Upper lobe of left lung (tissue), 6 donors: ENCODE results near the gene DGKI. TPM values are rescaled to one million over a fixed set of nuclear protein-coding genes. Genes with fewer than 3 reads are reported as not detected.

ENCODE experiments used
- ATAC-seq, 2 donors: fragments of 200-7000 bp; cut with Tn5 transposase; one replicate each; pipeline ENCODE4 v1.9.1; 2022; ENCODE audit warnings: mild to moderate bottlenecking in 2 of 2, moderate library complexity in 2 of 2; ENCODE audit not compliant: low FRiP score in 2 of 2
- DNase-seq, 2 donors: peaks; one replicate each; pipeline ENCODE4 v3.0.0-alpha.2; 2019 to 2020
- H3K27ac ChIP-seq, 4 donors: fragments of 200-600 bp; sonication (generic); one replicate each; pipeline ENCODE4 v1.5.1; 2016 to 2019
- H3K27me3 ChIP-seq, 4 donors: fragments of 200-600 bp; sonication (generic); one replicate each; pipeline ENCODE4 v1.5.1; 2017 to 2019
- H3K36me3 ChIP-seq, 4 donors: fragments of 200-600 bp; sonication (generic); one replicate each; pipeline ENCODE4 v1.5.1; 2016 to 2019
- H3K4me1 ChIP-seq, 4 donors: fragments of 200-600 bp; sonication (generic); one replicate each; pipeline ENCODE4 v1.5.1; 2018 to 2019
- H3K4me3 ChIP-seq, 4 donors: fragments of 200-600 bp; sonication (generic); one replicate each; pipeline ENCODE4 v1.5.1; 2017 to 2019; ENCODE audit warnings: mild to moderate bottlenecking in 2 of 4, moderate library complexity in 1 of 4
- H3K9me3 ChIP-seq, 4 donors: fragments of 200-600 bp; sonication (generic); one replicate each; pipeline ENCODE4 v1.5.1; 2018 to 2019
- CTCF ChIP-seq, 6 experiments: fragments of 450-650 bp in 4 of 6; fragments of 200-600 bp in 2 of 6; sonication (generic) in 2 of 6; IDR thresholded peaks; one replicate each; pipeline ENCODE4 v1.5.1; 2016 to 2019; ENCODE audit warnings: antibody characterized with exemption in 6 of 6
- EP300 ChIP-seq, 4 donors: sonication (generic); formaldehyde crosslinking; IDR thresholded peaks; one replicate each; pipeline ENCODE4 v1.5.1; 2017; ENCODE audit warnings: antibody characterized with exemption in 4 of 4, control low read depth in 2 of 4
- POLR2A ChIP-seq, 4 donors: fragments of 450-650 bp; IDR thresholded peaks; one replicate each; pipeline ENCODE4 v1.5.1; 2016 to 2017; ENCODE audit warnings: antibody characterized with exemption in 4 of 4, mild to moderate bottlenecking in 2 of 4
- POLR2AphosphoS5 ChIP-seq, 2 donors: sonication (generic); formaldehyde crosslinking; IDR thresholded peaks; one replicate each; pipeline ENCODE4 v1.5.1; 2017; ENCODE audit warnings: antibody characterized with exemption in 2 of 2
- WGBS, 2 donors: methylation state at CpG; one replicate each; pipeline ENCODE4 v1.1.5; 2017 to 2018; 5-methylcytosine and 5-hydroxymethylcytosine counted together
- total RNA-seq, 6 donors: library from RNA; depleted of rRNA in 4 of 6; stranded (reverse); fragments of >200 nt in 4 of 6; gene quantifications; one replicate each; pipeline versions ENCODE4 v1.1.0 to v1.2.1, GENCODE V29; 2016 to 2021
- donor health status: DM: no; HTN: no; CAD: no; lungs with moderate emphysema.
- donor health status: DM: no; HTN: yes; CAD: no; lungs with severe emphysema.

The DGKI gene
- total RNA-seq, 6 donors from 2014 or later: under 0.01 to 4.5 (median 0.34) TPM; not detected in 1

GRCh38 chr7:137850571-137850970, 3.8 kb upstream of the DGKI start:
- peaks cover 0 to 19% (median 8%) of the 10 kb centered on the region in 4 donors for H3K27me3 ChIP-seq
- H3K4me1 ChIP-seq: peaks cover 8 to 17% (median 10%) of the 10 kb centered on the region in 4 donors
- H3K27ac ChIP-seq: no peak overlapping the region
- TF ChIP-seq EP300 (IDR thresholded peaks at IDR 0.05) (no peak), POLR2AphosphoS5 (IDR thresholded peaks at IDR 0.05) (no peak), POLR2A (IDR thresholded peaks at IDR 0.05) (no peak), CTCF (IDR thresholded peaks at IDR 0.05) (no peak)
- no peak overlapping the region for H3K4me3 ChIP-seq
- no peaks in the 10 kb centered on the region for H3K36me3 ChIP-seq
- H3K9me3 ChIP-seq: no peaks in the 10 kb centered on the region
- WGBS, 2 donors: 39 to 90% methylated on average over 2 of the region's 2 CpGs
- ATAC-seq (no peak), DNase-seq (no peak)

GRCh38 chr7:137848095-137848494, 1.3 kb upstream of the DGKI start:
- peaks cover 0 to 29% (median 13%) of the 10 kb centered on the region in 4 donors for H3K27me3 ChIP-seq
- ATAC-seq (no peak), DNase-seq (no peak)
- H3K27ac ChIP-seq: no peak overlapping the region
- 70 to 75% methylated on average over 8 of the region's 8 CpGs for WGBS, 2 donors
- no peaks in the 10 kb centered on the region for H3K9me3 ChIP-seq
- no peak overlapping the region for H3K4me3 ChIP-seq
- H3K4me1 ChIP-seq: peaks cover 8 to 17% (median 10%) of the 10 kb centered on the region in 4 donors
- H3K36me3 ChIP-seq: no peaks in the 10 kb centered on the region
- TF ChIP-seq POLR2A (IDR thresholded peaks at IDR 0.05) (no peak), CTCF (IDR thresholded peaks at IDR 0.05) (no peak), POLR2AphosphoS5 (IDR thresholded peaks at IDR 0.05) (no peak), EP300 (IDR thresholded peaks at IDR 0.05) (no peak)

GRCh38 chr7:137847568-137848050, 835 bp upstream of the DGKI start:
- TF ChIP-seq CTCF (IDR thresholded peaks at IDR 0.05): no peak
- no peak for TF ChIP-seq POLR2AphosphoS5 (IDR thresholded peaks at IDR 0.05)
- no peak for TF ChIP-seq EP300 (IDR thresholded peaks at IDR 0.05)
- no peak for TF ChIP-seq POLR2A (IDR thresholded peaks at IDR 0.05)
- ATAC-seq: peak in 1 of 2 donors; percentile 19
- Histone ChIP-seq H3K9me3 (no peaks in the 10 kb centered on the region), H3K27ac (no peak overlapping the region), H3K4me3 (peak overlapping the region in 2 of 4 donors; percentile 28 to 36), H3K27me3 (peaks cover 0 to 29% (median 13%) of the 10 kb centered on the region in 4 donors), H3K4me1 (peaks cover 8 to 17% (median 10%) of the 10 kb centered on the region in 4 donors), H3K36me3 (no peaks in the 10 kb centered on the region)
- 30 to 39% methylated on average over 12 to 18 of the region's 18 CpGs for WGBS, 2 donors
- no peak for DNase-seq

GRCh38 chr7:137846549-137846826, 286 bp downstream of the DGKI start:
- peak overlapping the region in 3 of 4 donors; percentile 20 to 36 (median 28) for H3K4me3 ChIP-seq
- ATAC-seq (no peak), DNase-seq (no peak)
- no peaks in the 10 kb centered on the region for H3K36me3 ChIP-seq
- TF ChIP-seq CTCF (IDR thresholded peaks at IDR 0.05) (no peak), EP300 (IDR thresholded peaks at IDR 0.05) (no peak), POLR2A (IDR thresholded peaks at IDR 0.05) (no peak), POLR2AphosphoS5 (IDR thresholded peaks at IDR 0.05) (no peak)
- no peak overlapping the region for H3K27ac ChIP-seq
- WGBS, 2 donors: 0 to 2% methylated on average over 1 to 43 of the region's 47 CpGs
- H3K9me3 ChIP-seq: no peaks in the 10 kb centered on the region
- peaks cover 0 to 29% (median 13%) of the 10 kb centered on the region in 4 donors for H3K27me3 ChIP-seq
- H3K4me1 ChIP-seq: peaks cover 8 to 17% (median 10%) of the 10 kb centered on the region in 4 donors
